ENCODE data around the gene SLC39A11. TPM values are rescaled to one million over a fixed set of nuclear protein-coding genes. Genes with fewer than 3 reads are reported as not detected.

Gene SLC39A11
- total and polyA plus RNA-seq, 8 donors = 5.2 to 62.0 (median 12.9) TPM

DNA sequence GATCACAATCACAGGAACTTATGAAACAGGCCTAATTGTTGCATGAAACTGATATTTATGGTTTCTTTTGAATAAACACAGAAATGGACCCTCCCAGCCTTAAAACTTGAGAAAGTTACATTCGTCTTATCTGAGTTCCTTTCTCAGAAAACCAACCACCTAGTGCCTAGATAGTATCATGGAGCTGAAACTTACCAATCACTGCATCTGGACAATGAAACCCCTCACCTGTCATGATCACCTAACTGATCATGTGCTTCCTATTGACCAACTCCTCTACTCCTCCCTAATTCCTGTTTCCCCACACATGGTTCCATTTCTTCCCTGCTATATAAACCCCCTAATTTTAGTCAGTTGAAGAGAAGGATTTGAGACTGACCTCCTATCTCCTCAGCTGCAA, 216.1 kb downstream of the SLC39A11 start:
- 96 to 100% (median 100%) methylated on average over 1 of the region's 1 CpG for WGBS, 5 donors
- no peak overlapping the region for H3K4me3 ChIP-seq
- DNase-seq = no peak
- H3K36me3 ChIP-seq = peaks cover 0 to 21% (median 13%) of the 10 kb centered on the region in 4 donors
- no peak overlapping the region for H3K27ac ChIP-seq
- H3K9me3 ChIP-seq = peaks cover 11 to 37% (median 28%) of the 10 kb centered on the region in 4 donors
- no peak for TF ChIP-seq POLR2A (IDR thresholded peaks at IDR 0.05)
- TF ChIP-seq POLR2AphosphoS5 (IDR thresholded peaks at IDR 0.05) = no peak
- TF ChIP-seq EP300 (IDR thresholded peaks at IDR 0.05) = no peak
- TF ChIP-seq, protein P1, sequence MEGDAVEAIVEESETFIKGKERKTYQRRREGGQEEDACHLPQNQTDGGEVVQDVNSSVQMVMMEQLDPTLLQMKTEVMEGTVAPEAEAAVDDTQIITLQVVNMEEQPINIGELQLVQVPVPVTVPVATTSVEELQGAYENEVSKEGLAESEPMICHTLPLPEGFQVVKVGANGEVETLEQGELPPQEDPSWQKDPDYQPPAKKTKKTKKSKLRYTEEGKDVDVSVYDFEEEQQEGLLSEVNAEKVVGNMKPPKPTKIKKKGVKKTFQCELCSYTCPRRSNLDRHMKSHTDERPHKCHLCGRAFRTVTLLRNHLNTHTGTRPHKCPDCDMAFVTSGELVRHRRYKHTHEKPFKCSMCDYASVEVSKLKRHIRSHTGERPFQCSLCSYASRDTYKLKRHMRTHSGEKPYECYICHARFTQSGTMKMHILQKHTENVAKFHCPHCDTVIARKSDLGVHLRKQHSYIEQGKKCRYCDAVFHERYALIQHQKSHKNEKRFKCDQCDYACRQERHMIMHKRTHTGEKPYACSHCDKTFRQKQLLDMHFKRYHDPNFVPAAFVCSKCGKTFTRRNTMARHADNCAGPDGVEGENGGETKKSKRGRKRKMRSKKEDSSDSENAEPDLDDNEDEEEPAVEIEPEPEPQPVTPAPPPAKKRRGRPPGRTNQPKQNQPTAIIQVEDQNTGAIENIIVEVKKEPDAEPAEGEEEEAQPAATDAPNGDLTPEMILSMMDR (IDR thresholded peaks at IDR 0.05) = no peak
- H3K27me3 ChIP-seq = no peaks in the 10 kb centered on the region
- H3K4me1 ChIP-seq = no peaks in the 10 kb centered on the region
- intact Hi-C loops (cut with DNase I; ENCODE audit: low total_unique reads) = no loop called here

DNA sequence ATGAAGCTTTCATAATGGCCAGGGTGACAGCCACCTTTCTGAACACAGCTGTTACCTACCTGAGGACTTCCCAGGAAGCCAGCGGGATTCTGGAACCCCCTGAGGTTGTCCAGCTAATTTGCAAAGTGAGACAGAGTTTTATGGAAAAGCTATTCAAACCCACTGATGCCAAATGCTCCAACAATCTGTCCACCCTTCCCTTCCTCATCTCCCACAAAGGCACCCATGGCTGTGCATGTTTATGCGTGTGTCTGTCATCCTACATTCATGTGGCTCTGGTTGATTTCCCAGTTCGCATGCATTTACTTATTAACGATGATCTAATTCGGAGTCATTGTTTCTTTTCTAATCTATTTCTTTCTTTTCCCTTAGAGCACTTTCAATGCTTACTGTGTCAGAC, 217.1 kb downstream of the SLC39A11 start:
- H3K4me3 ChIP-seq = no peak overlapping the region
- no peak overlapping the region for H3K27ac ChIP-seq
- peaks cover 9 to 28% (median 25%) of the 10 kb centered on the region in 4 donors for H3K9me3 ChIP-seq
- peaks cover 0 to 14% (median 9%) of the 10 kb centered on the region in 4 donors for H3K36me3 ChIP-seq
- TF ChIP-seq, protein P1 (IDR thresholded peaks at IDR 0.05) = no peak
- no peak for TF ChIP-seq EP300 (IDR thresholded peaks at IDR 0.05)
- no peak for TF ChIP-seq POLR2A (IDR thresholded peaks at IDR 0.05)
- TF ChIP-seq POLR2AphosphoS5 (IDR thresholded peaks at IDR 0.05) = no peak
- 78 to 82% (median 79%) methylated on average over 5 of the region's 5 CpGs for WGBS, 5 donors
- no peaks in the 10 kb centered on the region for H3K4me1 ChIP-seq
- H3K27me3 ChIP-seq = no peaks in the 10 kb centered on the region
- no peak for DNase-seq
- intact Hi-C loops (cut with DNase I; ENCODE audit: low total_unique reads) = no loop called here

DNA sequence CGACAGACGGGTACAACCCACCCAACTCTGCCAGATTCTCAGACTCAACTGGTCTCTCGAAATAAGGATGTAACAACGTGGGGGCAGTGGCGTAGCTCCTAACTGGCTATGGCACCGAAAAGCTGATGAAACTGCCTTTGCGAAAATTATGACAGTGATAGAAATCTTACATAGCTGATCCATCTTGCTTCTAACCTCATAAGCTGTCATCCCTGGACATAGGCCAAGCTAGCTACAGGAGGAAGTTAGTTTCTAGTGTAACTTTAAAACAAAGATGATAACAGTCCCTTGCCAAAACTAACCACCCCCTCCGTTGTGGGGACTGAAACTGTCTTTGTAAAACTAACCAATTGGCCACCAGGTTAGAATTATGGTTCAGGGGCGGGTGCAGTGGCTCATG, 220.1 kb downstream of the SLC39A11 start:
- 91 to 96% (median 92%) methylated on average over 9 of the region's 9 CpGs for WGBS, 5 donors
- Histone ChIP-seq H3K27ac (no peak overlapping the region), H3K4me1 (no peaks in the 10 kb centered on the region), H3K36me3 (peaks cover 0 to 7% (median 3%) of the 10 kb centered on the region in 4 donors), H3K9me3 (peaks cover 0 to 14% (median 13%) of the 10 kb centered on the region in 4 donors), H3K27me3 (no peaks in the 10 kb centered on the region), H3K4me3 (no peak overlapping the region)
- intact Hi-C loops (cut with DNase I; ENCODE audit: low total_unique reads) = no loop called here
- no peak for TF ChIP-seq POLR2A (IDR thresholded peaks at IDR 0.05)
- TF ChIP-seq POLR2AphosphoS5 (IDR thresholded peaks at IDR 0.05) = no peak
- TF ChIP-seq, protein P1 (IDR thresholded peaks at IDR 0.05) = no peak
- no peak for TF ChIP-seq EP300 (IDR thresholded peaks at IDR 0.05)
- DNase-seq = no peak

DNA sequence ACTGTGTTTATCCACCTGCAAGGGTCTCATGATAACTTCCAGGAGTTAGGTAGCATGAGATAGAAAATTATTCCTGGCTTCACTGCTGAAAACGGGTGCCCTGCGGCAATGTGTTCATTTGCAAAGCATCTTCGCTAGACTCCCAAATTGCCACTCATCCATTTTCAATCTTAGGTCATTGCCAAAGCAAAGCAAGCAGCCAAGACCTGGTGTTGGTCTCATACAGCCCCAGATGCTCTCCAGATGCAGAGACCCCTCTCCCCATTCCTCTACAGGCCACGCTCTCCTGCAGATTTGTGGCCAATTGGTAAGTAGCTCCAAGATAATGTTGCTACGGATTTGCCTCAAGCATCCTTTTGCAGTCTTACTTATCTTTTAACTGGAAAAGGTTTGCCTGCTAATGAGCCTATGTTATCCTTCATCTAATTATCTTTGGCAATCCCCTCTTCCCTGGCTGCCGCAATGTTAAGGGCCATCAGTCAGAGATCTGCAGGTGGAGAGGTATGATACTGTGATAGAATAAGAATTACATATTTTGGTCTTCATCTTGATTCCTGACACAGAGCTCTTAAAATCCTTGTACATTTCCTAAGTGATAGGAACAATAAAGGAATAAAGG, 222.0 kb downstream of the SLC39A11 start:
- Histone ChIP-seq H3K4me1 (no peaks in the 10 kb centered on the region), H3K4me3 (no peak overlapping the region), H3K9me3 (no peaks in the 10 kb centered on the region), H3K27me3 (no peaks in the 10 kb centered on the region), H3K27ac (no peak overlapping the region), H3K36me3 (peaks cover 0 to 7% (median 3%) of the 10 kb centered on the region in 4 donors)
- TF ChIP-seq, protein P1 (IDR thresholded peaks at IDR 0.05) = no peak
- TF ChIP-seq POLR2AphosphoS5 (IDR thresholded peaks at IDR 0.05) (no peak), EP300 (IDR thresholded peaks at IDR 0.05) (no peak), POLR2A (IDR thresholded peaks at IDR 0.05) (no peak)
- intact Hi-C loops (cut with DNase I; ENCODE audit: low total_unique reads) = no loop called here
- WGBS, 5 donors = 91 to 97% (median 95%) methylated on average over 6 of the region's 6 CpGs
- no peak for DNase-seq
